ENCODE results near the gene ELOB. TPM values are rescaled to one million over a fixed set of nuclear protein-coding genes. Genes with fewer than 3 reads are reported as not detected.

The ELOB gene
- total RNA-seq, 1 donor from 2014 or later: 402 TPM

DNA sequence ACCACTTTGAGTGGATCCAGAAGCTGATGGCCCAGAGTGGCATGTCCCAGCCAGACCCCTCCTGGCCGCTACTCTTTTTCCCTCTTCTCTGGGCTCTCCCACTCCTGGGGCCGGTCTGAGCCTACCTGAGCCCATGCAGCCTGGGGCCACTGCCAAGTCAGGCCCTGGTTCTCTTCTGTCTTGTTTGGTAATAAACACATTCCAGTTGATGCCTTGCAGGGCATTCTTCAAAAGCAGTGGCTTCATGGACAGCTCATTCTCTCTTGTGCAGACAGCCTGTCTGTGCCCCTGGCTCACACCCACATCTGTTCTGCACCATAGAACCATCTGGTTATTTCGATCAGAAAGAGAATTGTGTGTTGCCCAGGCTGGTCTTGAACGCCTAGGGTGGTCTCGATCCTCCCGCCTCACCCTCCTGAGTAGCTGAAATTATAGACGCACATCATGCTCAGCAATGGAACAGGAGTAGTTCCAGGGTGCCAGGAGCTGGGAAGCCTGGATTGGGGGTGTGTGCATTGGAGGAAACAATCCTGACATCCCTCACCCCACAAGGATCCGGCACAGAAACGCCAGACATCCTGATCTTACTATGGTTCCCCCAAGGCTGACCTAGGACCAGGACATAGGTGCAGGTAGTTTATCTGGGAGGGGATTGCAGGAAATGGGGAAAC, 44.5 kb upstream of the ELOB start:
- no peak for DNase-seq (ENCODE audit: low spot score)
- no peaks in the 10 kb centered on the region for H3K9me3 ChIP-seq (ENCODE audit: low read depth)
- H2AFZ ChIP-seq (replicated peaks): no peak overlapping the region
- H3K9me3 Mint-ChIP-seq: no peaks in the 10 kb centered on the region
- no peak overlapping the region for H3K27ac Mint-ChIP-seq
- no peaks in the 10 kb centered on the region for H3K36me3 Mint-ChIP-seq
- no peak overlapping the region for H3K27ac ChIP-seq
- no peaks in the 10 kb centered on the region for H3F3A ChIP-seq (ENCODE audit: low read depth)
- no peaks in the 10 kb centered on the region for H3K79me2 ChIP-seq (ENCODE audit: low read depth)
- no peaks in the 10 kb centered on the region for H3K4me1 Mint-ChIP-seq
- no peak overlapping the region for H3K4me2 ChIP-seq
- peaks cover 5% of the 10 kb centered on the region for H3K4me1 ChIP-seq
- TF ChIP-seq CTCF (IDR thresholded peaks at IDR 0.05): no peak
- TF ChIP-seq EZH2 (IDR thresholded peaks at IDR 0.05): no peak
- TF ChIP-seq EZH2phosphoT487 (IDR thresholded peaks at IDR 0.05): no peak
- H3K27me3 ChIP-seq: no peaks in the 10 kb centered on the region
- no peaks in the 10 kb centered on the region for H3K36me3 ChIP-seq
- H3K4me3 ChIP-seq: no peak overlapping the region
- peaks cover 5% of the 10 kb centered on the region for H3K27me3 Mint-ChIP-seq (ENCODE audit: insufficient read depth, low read depth)
- H4K20me1 ChIP-seq (ENCODE audit: low read depth): no peaks in the 10 kb centered on the region
- no peak overlapping the region for H3K4me3 Mint-ChIP-seq
- H3K9ac ChIP-seq: no peak overlapping the region

DNA sequence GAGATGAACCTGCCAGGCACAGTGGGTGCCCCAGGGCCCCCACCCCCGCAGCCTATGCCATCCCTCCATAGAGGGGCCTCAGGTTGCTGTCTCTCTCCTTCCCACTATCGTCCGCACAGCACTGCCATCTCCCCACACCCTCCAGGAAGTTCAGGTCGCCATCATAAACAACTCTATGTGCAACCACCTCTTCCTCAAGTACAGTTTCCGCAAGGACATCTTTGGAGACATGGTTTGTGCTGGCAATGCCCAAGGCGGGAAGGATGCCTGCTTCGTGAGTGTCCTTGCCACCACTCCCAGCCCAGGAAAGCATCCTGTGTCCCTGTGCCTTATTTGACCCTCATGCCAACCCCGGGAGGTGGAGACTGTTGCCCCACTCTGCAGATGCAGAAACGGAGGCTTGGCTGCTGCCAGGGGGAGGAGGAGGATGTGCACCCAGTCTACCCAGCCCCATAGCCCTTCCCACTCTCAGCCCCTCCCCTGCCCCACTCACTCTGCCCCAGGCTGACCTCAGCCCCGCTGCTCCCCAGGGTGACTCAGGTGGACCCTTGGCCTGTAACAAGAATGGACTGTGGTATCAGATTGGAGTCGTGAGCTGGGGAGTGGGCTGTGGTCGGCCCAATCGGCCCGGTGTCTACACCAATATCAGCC, 43.9 kb upstream of the ELOB start:
- Mint-ChIP-seq H3K9me3 (no peaks in the 10 kb centered on the region), H3K36me3 (no peaks in the 10 kb centered on the region), H3K4me3 (no peak overlapping the region), H3K27me3 (ENCODE audit: insufficient read depth, low read depth) (peaks cover 5% of the 10 kb centered on the region), H3K4me1 (no peaks in the 10 kb centered on the region), H3K27ac (no peak overlapping the region)
- Histone ChIP-seq H3K4me3 (no peak overlapping the region), H3K9me3 (ENCODE audit: low read depth) (no peaks in the 10 kb centered on the region), H2AFZ (replicated peaks) (no peak overlapping the region), H3F3A (ENCODE audit: low read depth) (no peaks in the 10 kb centered on the region), H3K4me2 (no peak overlapping the region), H3K36me3 (no peaks in the 10 kb centered on the region), H3K27me3 (no peaks in the 10 kb centered on the region), H3K9ac (no peak overlapping the region), H3K4me1 (peaks cover 5% of the 10 kb centered on the region), H3K27ac (no peak overlapping the region), H3K79me2 (ENCODE audit: low read depth) (no peaks in the 10 kb centered on the region), H4K20me1 (ENCODE audit: low read depth) (no peaks in the 10 kb centered on the region)
- DNase-seq (ENCODE audit: low spot score): no peak
- TF ChIP-seq EZH2phosphoT487 (IDR thresholded peaks at IDR 0.05): no peak
- no peak for TF ChIP-seq CTCF (IDR thresholded peaks at IDR 0.05)
- TF ChIP-seq EZH2 (IDR thresholded peaks at IDR 0.05): no peak

- H3K4me1 Mint-ChIP-seq: peaks cover 6% of the 10 kb centered on the region
- no peaks in the 10 kb centered on the region for H3K9me3 Mint-ChIP-seq
- Histone ChIP-seq H4K20me1 (ENCODE audit: low read depth) (no peaks in the 10 kb centered on the region), H3K9me3 (ENCODE audit: low read depth) (no peaks in the 10 kb centered on the region), H3K36me3 (no peaks in the 10 kb centered on the region), H3K27me3 (no peaks in the 10 kb centered on the region), H3F3A (ENCODE audit: low read depth) (no peaks in the 10 kb centered on the region), H3K4me1 (peaks cover 5% of the 10 kb centered on the region), H3K9ac (peak overlapping the region; percentile 4), H3K4me2 (no peak overlapping the region), H3K27ac (no peak overlapping the region), H3K4me3 (no peak overlapping the region), H2AFZ (replicated peaks) (no peak overlapping the region), H3K79me2 (ENCODE audit: low read depth) (no peaks in the 10 kb centered on the region)
- H3K4me3 Mint-ChIP-seq: no peak overlapping the region
- H3K36me3 Mint-ChIP-seq: no peaks in the 10 kb centered on the region
- peaks cover 7% of the 10 kb centered on the region for H3K27me3 Mint-ChIP-seq (ENCODE audit: insufficient read depth, low read depth)
- DNase-seq (ENCODE audit: low spot score): peak; percentile 42
- H3K27ac Mint-ChIP-seq: no peak overlapping the region
- TF ChIP-seq EZH2phosphoT487 (IDR thresholded peaks at IDR 0.05) (no peak), CTCF (IDR thresholded peaks at IDR 0.05) (no peak)
Measured at GRCh38 chr16:2819939-2820835, 43.1 kb upstream of the ELOB start.

Data from neural progenitor cell (in vitro differentiated cells).